Activated effector memory CD4-positive, alpha-beta T cell treated with anti-CD3 and anti-CD28 coated beads, Interleukin-2, amount 50 U/mL, for 16 hours (primary cell): ENCODE results near the gene ANHX.
A peak's percentile ranks its signal among the peaks of the same experiment; 100 is the strongest.

Experiments used
- DNase-seq: peaks from one replicate; pipeline ENCODE4 v3.0.0-alpha.2; 2020

ANHX gene

DNA sequence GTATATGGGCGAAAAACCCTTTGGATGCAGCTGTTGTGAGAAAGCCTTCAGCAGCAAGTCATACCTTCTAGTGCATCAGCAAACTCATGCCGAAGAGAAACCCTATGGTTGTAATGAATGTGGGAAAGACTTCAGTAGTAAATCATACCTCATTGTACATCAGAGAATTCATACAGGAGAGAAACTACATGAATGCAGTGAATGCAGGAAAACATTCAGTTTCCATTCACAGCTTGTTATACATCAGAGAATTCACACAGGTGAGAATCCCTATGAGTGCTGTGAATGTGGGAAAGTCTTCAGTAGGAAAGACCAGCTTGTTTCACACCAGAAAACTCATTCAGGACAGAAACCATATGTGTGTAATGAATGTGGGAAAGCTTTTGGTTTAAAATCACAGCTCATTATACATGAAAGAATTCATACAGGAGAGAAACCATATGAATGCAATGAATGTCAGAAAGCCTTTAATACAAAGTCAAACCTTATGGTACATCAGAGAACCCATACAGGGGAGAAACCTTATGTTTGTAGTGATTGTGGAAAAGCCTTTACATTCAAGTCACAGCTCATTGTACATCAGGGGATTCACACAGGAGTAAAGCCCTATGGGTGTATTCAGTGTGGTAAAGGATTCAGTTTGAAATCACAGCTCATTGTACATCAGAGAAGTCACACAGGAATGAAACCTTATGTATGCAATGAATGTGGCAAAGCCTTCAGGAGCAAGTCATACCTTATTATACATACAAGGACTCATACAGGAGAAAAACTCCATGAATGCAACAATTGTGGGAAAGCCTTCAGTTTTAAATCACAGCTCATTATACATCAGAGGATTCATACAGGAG lies 33.0 kb downstream of the ANHX start:
- DNase-seq, result no peak

DNA sequence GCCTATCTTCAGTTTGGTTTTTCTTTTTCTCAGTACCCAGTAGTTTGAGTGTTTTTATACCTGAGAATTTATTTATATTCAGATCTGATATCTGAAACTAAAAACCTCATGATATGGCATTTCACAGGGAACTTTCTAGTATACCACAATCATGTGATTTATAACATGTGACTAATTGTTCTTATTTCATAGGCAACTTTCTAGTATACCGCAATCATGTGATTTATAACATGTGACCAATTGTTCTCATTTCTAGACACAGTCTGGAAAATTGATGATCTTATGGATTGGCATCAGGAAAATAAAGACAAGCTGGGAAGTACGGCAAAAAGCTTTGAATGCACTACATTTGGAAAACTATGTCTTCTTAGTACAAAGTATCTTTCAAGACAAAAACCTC lies 33.8 kb downstream of the ANHX start:
- no peak for DNase-seq

DNA sequence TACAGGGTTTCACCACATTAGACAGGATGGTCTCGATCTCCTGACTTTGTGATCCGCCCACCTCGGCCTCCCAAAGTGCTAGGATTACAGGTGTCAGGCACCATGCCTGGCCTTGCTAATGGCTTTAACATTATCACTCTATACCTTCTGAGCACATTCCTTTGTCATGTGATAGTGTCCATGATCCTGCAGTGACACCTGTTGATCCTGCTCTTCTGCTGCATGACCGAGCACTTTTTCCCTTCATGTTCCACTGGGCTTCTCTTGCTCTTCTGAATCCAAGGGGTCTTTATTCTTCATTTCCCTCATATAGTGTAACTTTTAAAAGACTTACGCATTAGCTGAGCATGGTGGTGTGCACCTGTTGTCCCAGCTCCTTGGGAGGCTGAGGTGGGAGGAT lies 42.8 kb downstream of the ANHX start:
- no peak for DNase-seq

DNA sequence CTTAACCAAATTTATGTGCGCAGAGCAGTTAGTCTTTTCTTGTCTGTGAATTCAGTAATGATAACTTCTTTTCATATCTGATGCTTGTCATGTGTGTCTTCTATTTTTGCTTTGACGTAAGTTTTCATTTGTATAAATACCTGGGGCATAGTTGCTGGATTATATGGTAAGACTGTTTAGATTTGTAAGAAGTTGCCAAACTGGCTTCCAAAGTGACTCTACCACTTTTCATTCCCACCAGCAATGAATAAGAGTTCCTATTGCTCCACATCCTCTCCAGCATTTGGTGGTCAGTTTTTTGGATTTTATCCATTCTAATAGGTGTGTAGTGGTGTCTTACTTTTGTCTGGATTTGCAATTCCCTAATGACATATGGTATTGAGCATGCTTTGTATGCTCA lies 45.5 kb downstream of the ANHX start:
- DNase-seq, result no peak

DNA sequence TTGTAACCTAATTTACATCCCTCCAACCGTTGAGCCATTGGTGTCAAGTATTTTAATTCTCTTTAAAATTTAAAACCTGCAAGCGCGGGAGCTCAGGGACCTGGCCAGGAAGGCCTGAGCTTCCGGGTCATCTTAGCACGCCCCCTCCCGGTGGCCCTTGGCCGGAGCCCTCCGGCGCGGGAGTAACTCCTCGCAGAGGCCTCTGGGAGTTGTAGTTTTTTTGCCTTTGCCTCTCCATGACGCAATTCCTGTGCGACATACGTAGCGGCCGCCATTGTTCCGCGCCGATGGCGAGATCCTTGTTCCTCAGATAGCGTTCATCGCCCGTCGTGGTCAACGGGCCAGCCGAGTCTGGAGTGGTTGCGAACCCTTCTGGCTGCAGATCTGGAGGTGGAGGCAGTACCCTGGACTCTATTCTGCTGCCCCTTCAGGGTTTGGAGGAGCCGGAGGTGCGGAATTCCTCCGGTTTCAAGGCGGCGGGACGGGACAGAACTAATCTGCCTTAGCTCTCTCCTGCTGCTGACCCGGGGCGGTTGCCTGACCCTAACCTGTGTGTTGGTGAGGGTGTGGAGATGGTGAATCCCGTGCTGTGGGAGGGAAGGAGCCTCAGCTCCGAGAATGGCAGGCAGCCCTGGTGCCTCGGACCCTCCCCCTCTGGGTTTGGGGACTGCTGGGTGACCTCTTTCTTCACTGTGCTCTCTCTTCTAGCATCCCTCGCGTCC lies 54.3 kb downstream of the ANHX start, which contains the start of gene ZNF268:
ZNF268 (plus strand) TSS at position 258 of the 722 bp plus-strand sequence. CDS start 503 bp downstream, outside the sequence.
- peak; percentile 95 for DNase-seq

DNA sequence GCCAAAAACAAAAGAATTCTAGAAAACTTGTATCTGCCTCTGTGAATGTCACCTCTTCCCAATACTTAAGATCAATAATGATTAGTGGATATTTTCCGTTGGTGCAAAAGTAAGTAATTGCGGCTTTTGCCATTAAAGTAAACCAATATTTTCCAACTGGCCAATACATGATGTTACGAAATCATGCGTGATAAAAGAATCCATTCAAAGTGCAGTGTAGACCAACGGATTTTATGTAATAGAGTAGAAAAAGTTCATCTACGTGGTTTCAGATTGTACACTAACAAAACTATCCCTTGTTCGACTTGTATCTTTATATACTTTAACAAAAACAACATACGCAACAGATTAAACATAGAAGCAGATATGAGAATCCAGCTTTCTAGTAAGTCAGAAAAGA lies 55.0 kb downstream of the ANHX start:
- DNase-seq, result no peak

DNA sequence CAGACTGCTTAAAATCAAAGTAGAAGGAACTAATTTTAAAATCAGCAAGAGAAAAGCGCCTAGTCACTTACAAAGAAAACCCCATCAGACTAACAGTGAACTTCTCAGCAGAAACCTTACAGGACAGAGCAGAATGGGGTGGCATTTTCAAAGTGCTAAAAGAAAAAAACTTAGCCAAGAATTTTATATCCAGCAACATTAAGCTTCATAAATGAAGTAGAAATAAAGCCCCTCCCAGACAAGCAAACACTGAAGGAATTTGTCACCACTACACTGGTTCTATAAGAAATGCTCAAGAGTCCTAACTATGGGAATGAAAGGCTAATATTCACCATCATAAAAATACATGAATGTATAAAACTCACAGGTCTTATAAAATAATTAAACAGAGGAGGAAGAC lies 60.8 kb downstream of the ANHX start:
- no peak for DNase-seq

DNA sequence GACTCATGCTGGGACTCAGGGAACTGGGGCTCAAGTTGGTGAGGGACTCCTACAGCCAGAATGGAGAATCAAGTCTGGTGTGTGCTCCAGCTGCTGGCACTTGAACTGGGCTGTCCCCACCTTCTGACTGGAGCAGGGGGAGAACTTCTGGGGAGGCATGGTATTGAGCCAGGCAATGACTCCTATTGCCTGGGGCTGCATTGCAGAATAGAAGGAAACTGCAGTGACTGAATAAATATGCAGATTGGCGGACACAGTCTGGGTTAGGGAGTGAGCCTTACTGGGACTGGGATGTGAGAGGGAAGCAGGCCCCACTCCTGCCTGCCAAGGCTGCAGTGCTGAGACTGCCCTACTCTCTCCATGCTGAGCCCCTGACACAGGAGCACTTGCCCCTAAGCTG lies 63.2 kb downstream of the ANHX start:
- no peak for DNase-seq
